GM18870 (cell line): Measurements from ENCODE around the gene CCDC88C.

Source experiments
- ATAC-seq: cut with Tn5 transposase; IDR thresholded peaks from one replicate; pipeline ENCODE4 v1.9.1; 2021; ENCODE audit warnings: moderate library complexity; ENCODE audit not compliant: unreplicated experiment

The CCDC88C gene

DNA sequence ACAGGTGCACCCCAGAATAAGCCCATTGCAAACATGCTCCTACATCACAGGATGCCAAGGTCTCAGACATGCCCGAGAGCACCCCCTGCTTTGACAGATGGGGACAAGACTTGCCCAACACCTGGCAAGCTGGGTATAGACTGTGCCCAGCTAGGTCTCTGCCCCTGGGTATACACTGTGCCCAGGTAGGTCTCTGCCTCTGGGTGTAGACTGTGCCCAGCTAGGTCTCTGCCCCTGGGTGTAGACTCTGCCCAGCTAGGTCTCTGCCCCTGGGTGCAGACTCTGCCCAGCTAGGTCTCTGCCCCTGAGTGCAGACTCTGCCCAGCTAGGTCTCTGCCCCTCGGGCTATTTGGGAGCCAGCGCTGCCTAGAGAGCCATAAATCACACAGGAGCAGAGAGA is 85.9 kb downstream of the CCDC88C start:
- no peak for ATAC-seq

GRCh38 chr14:91330856-91331255 is 86.8 kb downstream of the CCDC88C start:
- no peak for ATAC-seq

DNA sequence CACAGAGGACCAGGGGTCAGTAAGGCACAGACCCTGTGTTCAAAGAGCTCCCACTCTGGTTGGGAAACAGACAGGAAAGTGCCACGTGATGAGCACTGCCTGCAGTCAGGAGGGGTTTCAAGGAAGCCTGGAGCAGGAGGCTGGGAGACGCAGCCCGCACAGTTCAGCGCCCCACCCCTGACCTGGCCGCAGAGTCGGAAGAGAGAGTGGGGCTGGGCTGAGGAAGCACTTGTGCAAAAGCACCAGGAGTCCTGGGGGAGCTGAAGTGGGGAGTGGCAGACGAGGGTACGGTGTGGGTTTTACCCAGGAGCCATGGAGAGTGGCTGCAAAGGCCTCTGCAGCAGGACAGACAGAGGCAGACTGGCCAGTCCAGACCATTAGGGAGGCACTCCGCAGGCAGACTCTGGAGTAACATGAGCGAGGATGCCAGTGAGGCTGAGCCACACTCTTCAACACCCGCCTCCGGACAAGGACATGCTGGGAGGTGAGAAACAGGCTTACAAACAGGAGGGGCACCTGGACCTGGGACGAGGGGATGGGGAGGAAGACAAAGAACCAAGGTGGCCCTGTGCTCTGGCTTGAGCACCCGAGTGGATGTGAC is 87.4 kb downstream of the CCDC88C start:
- ATAC-seq = no peak

GRCh38 chr14:91329486-91330014 is 88.1 kb downstream of the CCDC88C start:
- no peak for ATAC-seq

DNA sequence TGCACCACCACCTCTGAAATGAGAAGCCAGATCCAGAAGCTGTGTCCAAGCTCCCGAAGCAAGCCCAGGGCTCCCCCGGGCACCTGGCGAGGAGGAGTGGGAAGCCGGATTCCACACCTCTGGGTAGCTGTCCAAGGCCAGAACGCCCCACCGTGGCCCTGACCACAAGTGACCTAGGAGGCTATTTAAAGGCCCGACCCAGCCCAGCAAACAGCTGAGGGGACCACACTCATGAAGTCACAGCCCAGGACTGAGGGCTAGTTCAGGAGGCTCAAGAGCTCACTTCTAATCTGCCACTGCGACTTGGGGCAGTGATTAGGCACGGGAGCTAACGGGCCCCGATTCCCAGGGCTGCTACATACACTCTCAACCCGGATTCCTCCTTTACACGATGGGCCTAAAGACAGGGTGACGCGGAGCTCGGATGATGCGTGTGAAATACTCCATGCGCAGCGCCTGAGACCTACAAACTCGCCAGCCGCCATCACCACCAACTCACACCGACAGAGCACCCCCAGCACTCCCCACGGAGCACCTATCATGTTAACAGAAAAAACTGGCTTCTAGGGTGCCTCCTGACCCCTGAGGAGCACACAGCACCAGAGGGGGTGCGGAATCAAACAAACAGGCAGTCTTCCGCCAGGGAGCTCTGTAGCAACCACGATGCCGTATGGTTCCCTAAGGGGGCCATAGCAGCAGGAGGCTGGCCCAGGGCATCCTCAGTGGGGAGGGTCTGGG is 89.1 kb downstream of the CCDC88C start:
- no peak for ATAC-seq

DNA sequence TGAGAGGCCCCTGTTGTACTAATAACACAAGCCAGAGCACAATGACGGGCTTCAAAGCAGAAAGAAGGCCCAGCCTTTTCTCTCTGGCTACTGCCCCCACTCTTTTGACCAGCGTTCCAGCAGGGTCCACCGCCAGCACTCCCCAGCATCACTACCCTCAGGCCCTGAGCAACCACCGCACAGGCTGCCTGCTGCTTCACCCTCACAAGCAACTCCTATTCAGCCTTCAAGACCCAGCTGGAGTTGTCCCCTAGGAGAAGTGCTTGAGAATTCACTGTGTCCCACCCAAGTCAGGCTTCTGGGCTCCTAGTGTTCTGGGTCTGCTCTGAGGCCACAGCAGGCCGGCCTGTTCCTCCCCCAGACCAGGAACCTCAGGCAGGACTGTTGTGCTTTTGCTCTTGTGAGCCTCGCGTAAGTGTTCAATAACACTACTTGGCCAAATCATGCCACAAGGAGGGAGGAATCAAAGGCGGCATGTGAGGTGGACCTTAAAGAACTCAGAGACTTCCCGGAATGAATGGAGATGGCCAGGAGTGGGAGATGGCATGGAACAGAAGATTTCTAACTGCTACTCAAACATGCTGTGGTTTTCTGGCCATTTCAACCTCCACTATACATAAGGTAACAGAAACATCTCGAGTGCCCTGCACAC is 89.8 kb downstream of the CCDC88C start:
- no peak for ATAC-seq

DNA sequence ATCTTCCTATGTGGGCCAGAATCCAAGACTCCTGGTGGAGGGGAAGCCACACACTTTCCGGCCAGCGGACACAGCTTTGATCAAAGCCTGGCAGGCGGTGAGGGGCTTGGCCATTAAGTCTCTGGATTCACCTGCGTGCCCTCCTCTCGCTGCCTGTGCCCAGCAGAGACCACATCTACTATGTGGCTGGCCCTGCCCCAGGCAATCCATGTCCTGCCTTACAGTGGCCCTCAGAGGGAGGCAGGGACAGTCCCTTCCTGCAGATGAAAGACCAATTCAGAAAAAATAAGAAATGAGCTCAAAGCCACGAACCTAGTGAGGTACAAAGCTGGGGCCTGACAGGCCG is 90.4 kb downstream of the CCDC88C start:
- ATAC-seq = no peak

DNA sequence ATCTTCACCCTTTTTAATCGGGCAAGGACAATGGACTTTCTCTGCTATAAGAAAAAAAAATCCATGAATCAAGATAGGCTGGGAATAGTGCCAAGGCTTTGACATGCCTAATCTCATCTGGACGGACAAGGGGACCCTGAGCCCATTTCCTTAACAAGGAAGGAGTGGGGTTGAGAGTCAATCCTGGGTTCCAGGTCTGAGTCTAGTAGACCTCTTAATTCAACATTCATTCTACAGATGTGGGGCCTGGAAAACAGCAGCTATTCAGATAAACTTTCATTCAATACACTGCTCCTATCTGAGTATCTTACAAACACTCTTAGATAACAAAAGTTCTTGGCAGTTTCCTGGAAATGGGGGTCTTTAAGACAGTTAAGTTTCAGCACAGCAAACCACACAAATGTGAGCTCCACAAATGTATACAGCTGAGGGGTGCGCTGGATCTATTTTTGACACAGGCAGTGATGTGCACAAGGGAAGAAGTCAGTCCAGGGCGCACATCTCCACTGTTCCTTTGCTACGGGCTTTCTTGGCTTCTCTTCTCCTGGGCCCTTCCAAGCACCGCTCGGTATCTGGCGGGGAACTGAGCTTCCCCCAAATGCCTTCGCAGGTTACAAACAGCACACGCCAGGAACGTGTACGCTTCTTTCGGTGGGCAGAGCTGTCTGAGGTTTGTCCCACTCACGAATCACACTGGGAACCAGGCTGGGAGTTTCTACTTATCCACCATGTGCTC is 90.9 kb downstream of the CCDC88C start:
- ATAC-seq = no peak

DNA sequence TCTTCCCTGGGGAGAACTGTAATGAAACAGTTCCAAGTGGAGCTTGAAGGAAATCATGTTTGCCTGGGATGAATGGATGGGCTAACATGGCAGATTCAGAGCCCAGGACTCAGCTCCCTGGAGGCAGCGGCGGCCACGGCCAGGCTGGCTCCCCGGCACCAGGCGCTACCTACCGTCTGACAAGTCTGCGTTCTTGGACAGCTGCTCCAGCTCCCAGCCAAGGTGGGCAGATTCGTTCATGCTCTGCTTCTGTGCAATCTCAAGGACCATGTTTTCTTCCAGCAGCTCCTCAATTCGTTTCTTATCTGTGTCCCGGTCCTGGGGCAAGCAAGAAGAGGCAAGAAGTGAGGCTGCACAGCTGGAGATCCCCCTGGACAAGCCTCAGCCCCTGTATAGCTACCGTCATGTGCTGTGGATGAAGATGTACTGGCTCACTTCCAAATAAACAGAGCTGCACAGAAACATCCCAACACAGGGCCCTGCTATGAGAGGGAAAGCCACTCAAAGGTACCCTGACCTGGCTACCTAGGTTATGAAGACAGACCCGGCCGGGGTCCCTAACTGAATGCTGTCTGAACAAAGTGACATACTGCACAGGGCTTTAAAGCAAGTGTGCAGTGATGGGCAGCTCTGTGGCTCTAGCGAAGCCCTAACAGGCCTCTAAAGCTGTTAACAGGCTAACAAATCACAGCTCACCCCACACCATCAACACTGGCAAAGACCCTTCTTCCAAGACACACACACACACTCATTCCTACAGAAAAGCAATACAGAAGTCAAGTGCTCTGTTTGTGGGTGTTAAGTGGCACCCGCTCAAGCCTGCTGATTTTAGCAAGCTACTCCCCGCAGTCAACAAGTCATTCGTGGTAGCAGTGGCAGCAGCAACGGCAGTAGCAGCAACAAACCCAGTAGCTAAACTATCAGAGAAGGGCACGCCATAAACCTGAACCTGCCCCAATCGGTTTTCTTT is 92.7 kb downstream of the CCDC88C start:
- ATAC-seq = no peak

DNA sequence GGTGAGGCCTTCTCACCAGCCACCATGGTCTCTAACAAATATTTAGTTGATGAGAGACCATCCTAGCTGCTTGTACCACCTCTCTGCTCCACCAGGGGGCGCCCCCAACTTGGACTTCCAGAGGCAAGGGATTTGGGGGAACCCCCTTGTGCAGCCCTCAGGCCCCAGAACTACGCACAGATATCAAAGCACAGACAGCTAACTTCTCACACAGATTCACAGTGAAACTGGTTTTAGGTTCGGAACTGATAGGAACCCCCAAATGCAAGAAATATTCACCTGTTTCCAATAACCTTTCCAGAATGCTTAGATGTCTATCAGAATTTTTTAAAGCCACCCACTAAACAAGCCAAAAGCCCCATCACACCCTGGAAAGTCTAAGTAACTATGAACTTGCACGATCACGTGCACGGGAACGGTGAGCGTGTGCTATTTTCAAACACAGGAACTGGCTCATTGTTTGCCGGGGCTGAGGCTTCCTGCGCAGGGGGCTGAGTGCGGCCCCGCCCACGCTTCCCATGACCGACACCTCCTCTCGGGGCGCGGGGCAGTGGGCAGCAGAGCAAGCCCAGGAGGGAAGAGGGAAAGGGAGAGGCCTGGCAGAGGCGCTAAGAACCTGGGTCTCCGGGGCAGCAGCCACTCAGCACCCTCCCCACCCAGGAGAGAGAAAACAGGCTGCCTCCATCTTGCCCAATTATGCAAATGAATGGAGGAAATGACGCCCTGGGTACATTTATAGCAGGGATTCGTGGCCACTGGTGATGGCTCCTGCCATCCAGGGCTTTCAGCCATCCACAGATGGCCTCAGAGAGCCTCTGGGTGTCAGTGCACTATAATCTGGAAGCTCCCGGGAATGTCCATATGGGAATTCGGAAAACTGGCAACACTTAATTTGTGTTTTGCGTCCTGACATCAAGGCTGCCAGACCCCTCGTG is 93.7 kb downstream of the CCDC88C start:
- ATAC-seq = peak; percentile 53

- no peak for ATAC-seq
These were observed 94.6 kb downstream of the CCDC88C start for GRCh38 chr14:91323031-91323430.

DNA sequence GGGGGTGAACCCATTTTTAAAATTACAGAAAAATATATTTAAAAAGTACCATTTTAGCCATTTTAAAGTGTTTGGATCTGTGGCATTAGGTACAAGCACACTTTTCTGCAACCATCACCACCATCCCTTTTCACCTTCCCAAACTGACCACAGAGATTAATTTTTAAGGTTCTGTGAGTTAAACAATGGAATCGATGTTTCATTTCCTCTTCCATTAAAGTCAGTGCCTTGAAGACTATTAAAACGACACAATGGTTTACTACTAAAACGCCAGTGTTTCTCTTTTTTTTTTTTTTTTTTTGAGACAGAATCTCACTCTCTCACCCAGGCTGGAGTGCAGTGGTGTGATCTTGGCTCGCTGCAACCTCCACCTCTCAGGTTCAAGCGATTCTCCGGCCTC is 95.0 kb downstream of the CCDC88C start:
- ATAC-seq = no peak

DNA sequence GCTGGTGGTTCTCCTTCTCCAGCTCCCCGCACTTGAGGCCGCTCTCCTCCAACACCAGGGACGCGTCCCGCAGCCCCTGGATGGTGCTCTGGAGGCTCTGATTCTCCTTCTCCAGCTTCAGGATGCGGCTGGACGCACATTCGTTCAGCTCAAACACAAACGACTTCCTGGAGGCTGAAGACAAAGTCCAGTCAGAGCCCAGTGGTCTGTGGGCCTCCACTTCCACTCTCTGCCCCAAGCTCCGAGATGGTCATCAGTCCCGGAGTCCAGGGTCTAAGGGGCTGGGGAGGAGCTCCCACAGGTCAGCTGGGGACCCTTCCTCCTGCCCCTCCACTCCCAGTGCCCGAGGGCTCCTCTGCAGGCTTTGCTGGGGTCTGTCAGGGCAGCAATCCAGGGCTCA is 96.5 kb downstream of the CCDC88C start:
- ATAC-seq = no peak

DNA sequence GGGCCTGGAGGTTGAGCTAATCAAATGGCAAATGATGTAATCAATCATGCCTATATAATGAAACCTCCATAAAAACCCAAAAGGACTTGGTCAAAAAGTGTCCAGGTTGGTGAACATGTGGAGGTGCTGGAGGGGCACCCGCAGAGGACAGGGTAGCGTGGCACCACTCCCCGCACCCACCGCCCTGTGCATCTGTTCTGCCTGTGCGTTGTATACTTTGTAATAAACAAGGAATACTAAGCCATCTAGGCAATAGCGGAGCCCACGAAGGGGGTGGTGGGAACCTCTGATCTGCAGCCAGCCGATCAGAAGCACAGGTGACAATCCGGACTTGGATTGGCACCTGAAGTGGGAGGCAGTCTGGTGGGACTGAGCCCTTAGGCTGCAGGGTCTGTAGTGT is 97.4 kb downstream of the CCDC88C start:
- no peak for ATAC-seq

DNA sequence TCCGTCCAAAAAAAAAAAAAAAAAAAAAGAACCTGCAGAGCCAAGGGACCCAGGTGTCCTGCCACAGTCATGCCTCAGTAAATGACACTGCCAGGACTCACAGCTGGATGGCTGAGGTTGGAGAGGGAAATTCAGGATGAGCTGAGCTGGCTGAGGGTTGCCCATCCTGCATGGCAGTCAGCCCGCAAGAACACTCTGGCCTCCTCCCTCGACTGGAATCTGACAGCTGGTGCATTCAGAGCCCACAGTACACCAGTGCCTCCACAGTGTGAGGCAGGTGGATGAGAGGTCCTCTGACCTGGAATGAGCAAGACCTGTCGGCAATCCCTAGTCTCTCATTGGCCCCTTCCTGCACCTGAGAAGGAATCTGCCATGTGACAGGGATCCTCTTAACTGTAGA is 98.7 kb downstream of the CCDC88C start:
- no peak for ATAC-seq

DNA sequence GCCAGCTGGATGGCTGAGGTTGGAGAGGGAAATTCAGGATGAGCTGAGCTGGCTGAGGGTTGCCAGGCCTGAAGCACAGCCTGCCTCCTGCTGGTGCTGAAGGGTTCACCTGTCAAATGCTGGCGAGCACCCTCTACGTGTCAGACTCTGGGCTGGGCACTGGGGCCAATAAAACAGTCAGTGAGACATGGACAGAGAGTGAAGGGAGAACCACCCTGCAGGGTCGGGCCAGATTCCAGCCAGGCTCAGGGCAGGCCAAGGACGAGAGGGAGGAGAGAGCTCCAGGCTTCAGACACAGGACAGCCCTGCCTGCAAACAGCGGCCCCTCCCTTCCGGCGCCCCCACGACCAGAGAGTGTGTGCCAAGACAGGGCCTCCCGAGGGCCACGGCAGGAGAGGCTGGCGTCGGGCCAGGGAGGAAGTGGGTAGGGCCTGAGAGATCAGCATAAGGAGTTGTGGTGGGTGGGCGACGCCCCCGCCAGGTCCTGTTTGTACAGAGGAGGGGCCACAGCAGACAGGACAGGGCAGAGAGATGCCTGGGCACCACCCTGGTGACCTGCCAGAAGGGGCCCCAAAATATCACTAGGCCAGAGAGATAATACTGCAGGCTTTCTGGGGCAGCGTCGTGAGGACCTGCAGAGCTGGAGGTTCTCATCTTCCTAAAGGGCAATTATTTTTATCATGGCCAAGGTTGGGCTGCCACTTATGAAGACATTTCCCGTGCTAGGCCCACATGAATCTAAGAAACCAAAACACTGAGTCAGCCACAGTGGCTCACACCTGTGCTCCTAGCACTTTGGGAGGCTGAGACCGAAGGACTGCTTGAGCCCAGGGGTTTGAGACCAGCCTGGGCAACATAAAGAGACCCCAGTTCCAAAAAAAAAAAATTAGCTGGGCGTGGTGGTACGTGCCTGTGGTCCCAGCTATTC is 100.0 kb downstream of the CCDC88C start:
- ATAC-seq = no peak

- no peak for ATAC-seq
These were observed 100.9 kb downstream of the CCDC88C start for GRCh38 chr14:91316761-91317160.

DNA sequence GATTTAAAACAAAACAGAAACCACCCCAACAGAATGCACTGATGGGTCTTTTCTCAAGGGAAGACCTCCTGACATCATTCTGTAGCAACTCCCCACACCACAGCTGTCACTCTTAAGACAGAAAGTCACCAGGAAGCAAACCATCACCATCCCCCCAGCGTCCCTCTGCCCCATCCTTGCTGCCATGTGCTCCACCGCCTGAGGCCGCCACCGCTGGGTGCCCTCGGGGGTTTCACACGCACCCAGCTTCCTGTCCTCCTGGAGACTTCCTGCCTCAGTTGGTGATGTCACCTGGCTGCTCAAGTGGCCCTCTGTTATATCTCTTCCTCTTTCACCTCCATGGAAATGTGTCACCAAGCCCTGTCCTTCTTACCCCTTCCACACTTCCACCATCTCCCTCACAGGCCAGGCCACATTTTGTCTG is 101.8 kb downstream of the CCDC88C start:
- ATAC-seq = peak; percentile 88
